H9 (cell line): Measurements from ENCODE around the gene HABP4. TPM values are rescaled to one million over a fixed set of nuclear protein-coding genes. Genes with fewer than 3 reads are reported as not detected.

Experiments used
- DNase-seq: peaks from one replicate; pipeline ENCODE4 v3.0.0-alpha.2; 2017
- H2AFZ ChIP-seq: one replicate; pipeline ENCODE4 v1.6.1; 2013; ENCODE audit warnings: mild to moderate bottlenecking, low read length, control low read depth, moderate library complexity
- H2AK5ac ChIP-seq: 2 replicates; pipeline ENCODE4 v1.6.1; 2013; ENCODE audit warnings: low read length, control low read depth, mixed read lengths; ENCODE audit not compliant: insufficient read length
- H2BK120ac ChIP-seq: one replicate; pipeline ENCODE4 v1.6.1; 2013; ENCODE audit warnings: low read depth, mild to moderate bottlenecking, low read length, control low read depth, inconsistent platforms; ENCODE audit not compliant: poor library complexity, severe bottlenecking
- H2BK12ac ChIP-seq: 2 replicates; pipeline ENCODE4 v1.6.1; 2013; ENCODE audit warnings: low read length, control low read depth, mixed read lengths, low read depth; ENCODE audit not compliant: insufficient read length
- H2BK15ac ChIP-seq: 2 replicates; pipeline ENCODE4 v1.6.1; 2013; ENCODE audit warnings: low read depth, low read length, control low read depth
- H2BK20ac ChIP-seq: one replicate; pipeline ENCODE4 v1.6.1; 2013; ENCODE audit warnings: low read depth, mild to moderate bottlenecking, low read length, control low read depth, inconsistent platforms; ENCODE audit not compliant: poor library complexity, severe bottlenecking
- H2BK5ac ChIP-seq: 2 replicates; pipeline ENCODE4 v1.6.1; 2013; ENCODE audit warnings: low read length, control low read depth, mixed read lengths; ENCODE audit not compliant: insufficient read length
- H3K14ac ChIP-seq: 2 replicates; pipeline ENCODE4 v1.6.1; 2013; ENCODE audit warnings: low read length, control low read depth; ENCODE audit not compliant: insufficient read depth
- H3K18ac ChIP-seq: 2 replicates; pipeline ENCODE4 v1.6.1; 2013; ENCODE audit warnings: low read depth, mild to moderate bottlenecking, mixed read lengths, low read length, control low read depth; ENCODE audit not compliant: insufficient read length
- H3K23ac ChIP-seq: 2 replicates; pipeline ENCODE4 v1.6.1; 2013; ENCODE audit warnings: low read length, control low read depth, mixed read lengths, low read depth; ENCODE audit not compliant: insufficient read length
- H3K23me2 ChIP-seq: 2 replicates; pipeline ENCODE4 v1.6.1; 2013; ENCODE audit warnings: low read depth, mild to moderate bottlenecking, mixed read lengths, low read length, control low read depth; ENCODE audit not compliant: insufficient read length, poor library complexity, severe bottlenecking
- H3K27ac ChIP-seq: 2 replicates; pipeline ENCODE4 v1.5.1; 2013; ENCODE audit warnings: low read length, control low read depth, mixed read lengths, low read depth; ENCODE audit not compliant: insufficient read length
- H3K27me3 ChIP-seq: 2 replicates; pipeline ENCODE4 v1.6.1; 2013; ENCODE audit warnings: low read length, control low read depth, inconsistent platforms; ENCODE audit not compliant: insufficient read depth
- H3K4ac ChIP-seq: 2 replicates; pipeline ENCODE4 v1.6.1; 2013; ENCODE audit warnings: low read depth, mild to moderate bottlenecking, control low read depth, inconsistent platforms, low read length, moderate library complexity
- H3K4me1 ChIP-seq: 2 replicates; pipeline ENCODE4 v1.6.1; 2013; ENCODE audit warnings: low read length, control low read depth, inconsistent platforms; ENCODE audit not compliant: insufficient read depth
- H3K4me2 ChIP-seq: 2 replicates; pipeline ENCODE4 v1.6.1; 2013; ENCODE audit warnings: low read length, control low read depth, mixed read lengths; ENCODE audit not compliant: insufficient read length, insufficient read depth
- H3K56ac ChIP-seq: 2 replicates; pipeline ENCODE4 v1.6.1; 2013; ENCODE audit warnings: low read depth, mild to moderate bottlenecking, mixed read lengths, low read length, control low read depth; ENCODE audit not compliant: insufficient read length
- H3K79me1 ChIP-seq: 2 replicates; pipeline ENCODE4 v1.6.1; 2013; ENCODE audit warnings: low read depth, mild to moderate bottlenecking, moderate library complexity, low read length, control low read depth, inconsistent platforms; ENCODE audit not compliant: insufficient read depth, poor library complexity, severe bottlenecking
- H3K79me2 ChIP-seq: 2 replicates; pipeline ENCODE4 v1.6.1; 2013; ENCODE audit warnings: low read length, control low read depth, inconsistent platforms; ENCODE audit not compliant: insufficient read depth
- H3K9ac ChIP-seq: 2 replicates; pipeline ENCODE4 v1.6.1; 2013; ENCODE audit warnings: low read length, control low read depth, mixed read lengths; ENCODE audit not compliant: insufficient read length; ENCODE audit errors: extremely low read depth
- H3K9me3 ChIP-seq: one replicate; pipeline ENCODE4 v1.6.1; 2013; ENCODE audit warnings: low read depth, low read length, inconsistent platforms; ENCODE audit not compliant: control insufficient read depth
- H3T11ph ChIP-seq: one replicate; pipeline ENCODE4 v1.6.1; 2013; ENCODE audit warnings: mild to moderate bottlenecking, low read length, control low read depth, inconsistent platforms
- H4K20me1 ChIP-seq: one replicate; pipeline ENCODE4 v1.6.1; 2013; ENCODE audit not compliant: control insufficient read depth, insufficient read length, insufficient read depth
- H4K5ac ChIP-seq: 2 replicates; pipeline ENCODE4 v1.6.1; 2013; ENCODE audit warnings: low read depth, mild to moderate bottlenecking, mixed read lengths, low read length, control low read depth; ENCODE audit not compliant: insufficient read length
- H4K8ac ChIP-seq: replicated peaks from 2 replicates; pipeline ENCODE4 v1.6.1; 2013; ENCODE audit warnings: low read length, control low read depth, mixed read lengths, low read depth; ENCODE audit not compliant: insufficient read length
- H4K91ac ChIP-seq: 2 replicates; pipeline ENCODE4 v1.6.1; 2013; ENCODE audit warnings: low read depth, mild to moderate bottlenecking, moderate library complexity, mixed read lengths, low read length, control low read depth; ENCODE audit not compliant: insufficient read length
- H3K27ac Mint-ChIP-seq, 3 experiments: 2 replicates in 2 of 3; 3 replicates in 1 of 3; pipeline ENCODE4 v1.8.0; 2020 to 2021; ENCODE audit warnings: mixed read lengths in 3 of 3, mild to moderate bottlenecking in 1 of 3, moderate library complexity in 1 of 3
- H3K27me3 Mint-ChIP-seq: 2 replicates; pipeline ENCODE4 v1.8.0; 2021; ENCODE audit warnings: low read depth, mild to moderate bottlenecking, moderate library complexity, mixed read lengths
- H3K36me3 Mint-ChIP-seq, 3 experiments: 2 replicates in 2 of 3; 3 replicates in 1 of 3; pipeline ENCODE4 v1.8.0; 2020 to 2021; ENCODE audit warnings: low read depth in 3 of 3, mixed read lengths in 3 of 3; ENCODE audit not compliant: insufficient read depth in 1 of 3
- H3K4me1 Mint-ChIP-seq, 2 experiments: 2 replicates each; pipeline ENCODE4 v1.8.0; 2020; ENCODE audit warnings: mixed read lengths in 2 of 2
- H3K4me3 Mint-ChIP-seq, 2 experiments: 2 replicates in 1 of 2; 3 replicates in 1 of 2; pipeline ENCODE4 v1.8.0; 2020 to 2021; ENCODE audit warnings: mild to moderate bottlenecking in 2 of 2, mixed read lengths in 2 of 2, moderate library complexity in 1 of 2
- H3K9me3 Mint-ChIP-seq, 2 experiments: 2 replicates in 1 of 2; 3 replicates in 1 of 2; pipeline ENCODE4 v1.8.0; 2020; ENCODE audit warnings: mild to moderate bottlenecking in 2 of 2, mixed read lengths in 2 of 2, moderate library complexity in 1 of 2
- CTCF ChIP-seq: fragments of 200-600 bp; sonication (generic); conservative IDR thresholded peaks from 3 replicates; pipeline ENCODE4 v1.8.0; 2021; ENCODE audit warnings: antibody characterized with exemption, mild to moderate bottlenecking
- WGBS: extraction: QIAGEN DNeasy Blood & Tissue Kit; methylation state at CpG from one replicate; pipeline ENCODE4 v1.1.7; 2013; ENCODE audit warnings: missing lambda C conversion rate, low lambda C conversion rate, mixed read lengths; ENCODE audit not compliant: insufficient read length; ENCODE audit errors: extremely low coverage; 5-methylcytosine and 5-hydroxymethylcytosine counted together
- total RNA-seq: library from RNA; stranded (reverse); gene quantifications from 2 replicates; pipeline ENCODE4 v1.2.1, GENCODE V29; 2021

HABP4 gene
- total RNA-seq, 1 experiment from 2014 or later: 7.5 TPM

GRCh38 chr9:96436063-96436455 is 13.9 kb upstream of the HABP4 start:
- no peak overlapping the region for H3K4ac ChIP-seq
- H2BK15ac ChIP-seq: no peak overlapping the region
- H2BK12ac ChIP-seq: no peak overlapping the region
- no peaks in the 10 kb centered on the region; the same call in 1 of the 2 replicates for H3K27me3 Mint-ChIP-seq
- H3K9me3 Mint-ChIP-seq: no peaks in the 10 kb centered on the region
- no peak overlapping the region for H3K14ac ChIP-seq
- no peak overlapping the region for H3K9ac ChIP-seq
- no peak overlapping the region for H3K4me2 ChIP-seq
- H3K9me3 ChIP-seq: no peaks in the 10 kb centered on the region
- no peak overlapping the region for H3T11ph ChIP-seq
- no peak overlapping the region for H3K56ac ChIP-seq
- DNase-seq: no peak
- TF ChIP-seq CTCF: no peak
- no peak overlapping the region for H4K5ac ChIP-seq
- no peak overlapping the region for H3K23ac ChIP-seq
- H3K4me3 Mint-ChIP-seq: no peak overlapping the region
- no peaks in the 10 kb centered on the region for H3K4me1 ChIP-seq
- H3K18ac ChIP-seq: no peak overlapping the region
- no peak overlapping the region for H4K91ac ChIP-seq
- no peaks in the 10 kb centered on the region for H3K79me2 ChIP-seq
- H4K20me1 ChIP-seq: no peaks in the 10 kb centered on the region
- H2BK120ac ChIP-seq: no peak overlapping the region
- no peak overlapping the region for H3K27ac ChIP-seq
- H4K8ac ChIP-seq: no peak overlapping the region
- H3K27ac Mint-ChIP-seq: peak overlapping the region in 1 of 3 experiments; percentile 64; a peak in 1 of 7 replicates
- H2AK5ac ChIP-seq: no peak overlapping the region
- no peaks in the 10 kb centered on the region for H3K36me3 Mint-ChIP-seq
- H3K4me1 Mint-ChIP-seq: no peaks in the 10 kb centered on the region
- H2AFZ ChIP-seq: no peak overlapping the region
- no peaks in the 10 kb centered on the region for H3K23me2 ChIP-seq
- no peak overlapping the region for H2BK5ac ChIP-seq
- no peak overlapping the region for H2BK20ac ChIP-seq
- WGBS: no CpG with 5 or more reads among the region's 2 CpGs
- no peaks in the 10 kb centered on the region for H3K27me3 ChIP-seq
- H3K79me1 ChIP-seq: no peaks in the 10 kb centered on the region
